WTC11 (cell line): ENCODE data around the gene TEAD1. TPM values are rescaled to one million over a fixed set of nuclear protein-coding genes. Genes with fewer than 3 reads are reported as not detected.

ENCODE experiments used
- ATAC-seq: fragments of 200-7000 bp; cut with Tn5 transposase; 2 replicates; pipeline ENCODE4 v1.10.0; 2021; ENCODE audit warnings: mild to moderate bottlenecking, moderate library complexity
- CTCF ChIA-PET: fragments of 300-600 bp; sonication (Branson Sonifier 250); formaldehyde crosslinking; loops from one replicate; lab custom pipeline; 2021; ENCODE audit warnings: antibody characterized with exemption; lab: Charles Lee
- POLR2A ChIA-PET: fragments of 350-600 bp; sonication (Branson Sonifier 250); formaldehyde crosslinking; loops from one replicate; lab custom pipeline; 2021; ENCODE audit warnings: antibody characterized with exemption; lab: Charles Lee
- DNase-seq: peaks from one replicate; pipeline ENCODE4 v3.0.0; 2021; ENCODE audit warnings: low spot score
- H3K27ac Mint-ChIP-seq: 2 replicates; pipeline ENCODE4 v1.8.0; 2021; ENCODE audit warnings: mixed read lengths
- H3K27me3 Mint-ChIP-seq: 2 replicates; pipeline ENCODE4 v1.8.0; 2021; ENCODE audit warnings: low read depth, mild to moderate bottlenecking, moderate library complexity, mixed read lengths
- H3K36me3 Mint-ChIP-seq: 2 replicates; pipeline ENCODE4 v1.8.0; 2021; ENCODE audit warnings: mixed read lengths
- H3K4me1 Mint-ChIP-seq: 2 replicates; pipeline ENCODE4 v1.8.0; 2022; ENCODE audit warnings: mixed read lengths
- H3K4me3 Mint-ChIP-seq: 2 replicates; pipeline ENCODE4 v1.8.0; 2021; ENCODE audit warnings: mild to moderate bottlenecking, moderate library complexity, mixed read lengths
- H3K9me3 Mint-ChIP-seq: 2 replicates; pipeline ENCODE4 v1.8.0; 2021; ENCODE audit warnings: mixed read lengths
- CREB1 ChIP-seq: sonication (generic); formaldehyde crosslinking; IDR thresholded peaks from 2 replicates; pipeline ENCODE4 v1.8.0; 2023; ENCODE audit warnings: mild to moderate bottlenecking, missing genetic modification reagents
- EMX1 ChIP-seq: fragments of 250-450 bp; sonication (Bioruptor Pico); IDR thresholded peaks from 2 replicates; pipeline ENCODE4 v1.8.0; 2021; ENCODE audit warnings: mild to moderate bottlenecking
- HMGA2 ChIP-seq: fragments of 250-450 bp; sonication (Bioruptor Pico); IDR thresholded peaks from 2 replicates; pipeline ENCODE4 v1.4.0; 2021; ENCODE audit warnings: mild to moderate bottlenecking, moderate library complexity
- JAZF1 ChIP-seq: fragments of 250-450 bp; sonication (Bioruptor Pico); IDR thresholded peaks from 2 replicates; pipeline ENCODE4 v1.9.0; 2021; ENCODE audit warnings: moderate library complexity, mild to moderate bottlenecking, inconsistent platforms
- NFYB ChIP-seq: sonication (generic); formaldehyde crosslinking; conservative IDR thresholded peaks from 2 replicates; pipeline ENCODE4 v1.8.0; 2022; ENCODE audit warnings: low read depth, missing genetic modification reagents
- NR2C2 ChIP-seq: sonication (generic); formaldehyde crosslinking; IDR thresholded peaks from 2 replicates; pipeline ENCODE4 v1.8.0; 2022; ENCODE audit warnings: mild to moderate bottlenecking, missing genetic modification reagents
- RORB ChIP-seq: fragments of 250-450 bp; sonication (Bioruptor Pico); IDR thresholded peaks from 2 replicates; pipeline ENCODE4 v1.9.0; 2021; ENCODE audit warnings: mild to moderate bottlenecking
- TCF7 ChIP-seq: sonication (generic); formaldehyde crosslinking; IDR thresholded peaks from 2 replicates; pipeline ENCODE4 v1.8.0; 2022; ENCODE audit warnings: mild to moderate bottlenecking, low read depth, missing genetic modification reagents, moderate library complexity
- ZNF138 ChIP-seq: sonication (generic); formaldehyde crosslinking; conservative IDR thresholded peaks from 2 replicates; pipeline ENCODE4 v1.8.1; 2022; ENCODE audit warnings: mild to moderate bottlenecking, moderate library complexity, missing genetic modification reagents
- ZNF317 ChIP-seq: sonication (generic); formaldehyde crosslinking; IDR thresholded peaks from 2 replicates; pipeline ENCODE4 v1.8.1; 2023; ENCODE audit warnings: low read depth, mild to moderate bottlenecking, moderate library complexity, missing genetic modification reagents, borderline replicate concordance
- total RNA-seq: library from RNA; stranded (reverse); gene quantifications from 3 replicates; pipeline ENCODE4 v1.2.3, GENCODE V29; 2021
- TF ChIP-seq, protein P1 (sequence below): sonication (generic); formaldehyde crosslinking; IDR thresholded peaks from 2 replicates; pipeline ENCODE4 v1.8.0; 2022; ENCODE audit warnings: missing genetic modification reagents
- TF ChIP-seq, protein P2 (sequence below): sonication (generic); formaldehyde crosslinking; IDR thresholded peaks from 2 replicates; pipeline ENCODE4 v1.8.1; 2022; ENCODE audit warnings: missing genetic modification reagents, borderline replicate concordance
- TF ChIP-seq, protein P3 (sequence below): sonication (generic); formaldehyde crosslinking; IDR thresholded peaks from 2 replicates; pipeline ENCODE4 v1.8.0; 2022; ENCODE audit warnings: mild to moderate bottlenecking, missing genetic modification reagents
- TF ChIP-seq, protein P4 (sequence below): sonication (generic); formaldehyde crosslinking; IDR thresholded peaks from 2 replicates; pipeline ENCODE4 v1.8.1; 2023; ENCODE audit warnings: mild to moderate bottlenecking, missing genetic modification reagents, moderate library complexity
- TF ChIP-seq, protein P5 (sequence below): sonication (generic); formaldehyde crosslinking; IDR thresholded peaks from 2 replicates; pipeline ENCODE4 v1.8.1; 2022; ENCODE audit warnings: low read depth, missing genetic modification reagents, borderline replicate concordance
- TF ChIP-seq, protein P6 (sequence below): sonication (generic); formaldehyde crosslinking; IDR thresholded peaks from 2 replicates; pipeline ENCODE4 v1.8.1; 2022; ENCODE audit warnings: mild to moderate bottlenecking, missing genetic modification reagents, moderate library complexity, borderline replicate concordance
- TF ChIP-seq, protein P7 (sequence below): sonication (generic); formaldehyde crosslinking; IDR thresholded peaks from 2 replicates; pipeline ENCODE4 v1.8.1; 2023; ENCODE audit warnings: mild to moderate bottlenecking, missing genetic modification reagents

TEAD1 gene
- total RNA-seq, 1 experiment from 2014 or later, result 79.9 TPM

DNA sequence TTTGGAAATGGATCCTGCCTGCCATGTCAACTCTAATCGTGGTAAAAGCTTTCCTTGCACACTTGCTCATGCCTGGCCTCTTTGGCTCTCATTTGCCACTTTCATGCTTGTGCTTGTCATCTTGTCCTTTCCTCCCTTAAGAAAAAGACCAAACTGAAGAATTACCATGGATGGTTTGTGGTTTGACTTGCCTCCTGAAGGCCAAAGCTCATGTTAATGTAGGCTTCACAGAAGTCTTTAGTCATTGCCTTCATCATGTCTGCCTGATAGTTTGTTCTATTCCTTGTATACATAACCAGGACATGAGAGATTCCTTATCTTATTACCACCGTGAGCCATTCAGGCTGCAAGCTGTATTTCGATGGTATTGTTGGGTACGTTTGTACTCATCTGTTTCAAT lies 17.3 kb downstream of the TEAD1 start:
- H3K27ac Mint-ChIP-seq, result no peak overlapping the region
- POLR2A ChIA-PET, result no interaction called here
- H3K4me3 Mint-ChIP-seq, result no peak overlapping the region

More for the DNA sequence above, 17.3 kb downstream of the TEAD1 start:
- CTCF ChIA-PET, result interaction anchor here (1.1 to 2.5 kb wide), 3 partner anchors 197 to 360 kb away, joined by 3 to 7 read pairs (median 4); no protein-coding TSS in a partner anchor
- ATAC-seq (no peak), DNase-seq (no peak)
- H3K36me3 Mint-ChIP-seq, result no peaks in the 10 kb centered on the region
- peaks cover 96% of the 10 kb centered on the region for H3K4me1 Mint-ChIP-seq
- no peak for TF ChIP-seq ZNF138 (CRISPR knock-in tag)
- no peak for TF ChIP-seq TCF7 (CRISPR knock-in tag)
- TF ChIP-seq NFYB (CRISPR knock-in tag), result no peak
- TF ChIP-seq CREB1 (CRISPR knock-in tag), result no peak
- no peak for TF ChIP-seq NR2C2 (CRISPR knock-in tag)
- TF ChIP-seq, protein P1, sequence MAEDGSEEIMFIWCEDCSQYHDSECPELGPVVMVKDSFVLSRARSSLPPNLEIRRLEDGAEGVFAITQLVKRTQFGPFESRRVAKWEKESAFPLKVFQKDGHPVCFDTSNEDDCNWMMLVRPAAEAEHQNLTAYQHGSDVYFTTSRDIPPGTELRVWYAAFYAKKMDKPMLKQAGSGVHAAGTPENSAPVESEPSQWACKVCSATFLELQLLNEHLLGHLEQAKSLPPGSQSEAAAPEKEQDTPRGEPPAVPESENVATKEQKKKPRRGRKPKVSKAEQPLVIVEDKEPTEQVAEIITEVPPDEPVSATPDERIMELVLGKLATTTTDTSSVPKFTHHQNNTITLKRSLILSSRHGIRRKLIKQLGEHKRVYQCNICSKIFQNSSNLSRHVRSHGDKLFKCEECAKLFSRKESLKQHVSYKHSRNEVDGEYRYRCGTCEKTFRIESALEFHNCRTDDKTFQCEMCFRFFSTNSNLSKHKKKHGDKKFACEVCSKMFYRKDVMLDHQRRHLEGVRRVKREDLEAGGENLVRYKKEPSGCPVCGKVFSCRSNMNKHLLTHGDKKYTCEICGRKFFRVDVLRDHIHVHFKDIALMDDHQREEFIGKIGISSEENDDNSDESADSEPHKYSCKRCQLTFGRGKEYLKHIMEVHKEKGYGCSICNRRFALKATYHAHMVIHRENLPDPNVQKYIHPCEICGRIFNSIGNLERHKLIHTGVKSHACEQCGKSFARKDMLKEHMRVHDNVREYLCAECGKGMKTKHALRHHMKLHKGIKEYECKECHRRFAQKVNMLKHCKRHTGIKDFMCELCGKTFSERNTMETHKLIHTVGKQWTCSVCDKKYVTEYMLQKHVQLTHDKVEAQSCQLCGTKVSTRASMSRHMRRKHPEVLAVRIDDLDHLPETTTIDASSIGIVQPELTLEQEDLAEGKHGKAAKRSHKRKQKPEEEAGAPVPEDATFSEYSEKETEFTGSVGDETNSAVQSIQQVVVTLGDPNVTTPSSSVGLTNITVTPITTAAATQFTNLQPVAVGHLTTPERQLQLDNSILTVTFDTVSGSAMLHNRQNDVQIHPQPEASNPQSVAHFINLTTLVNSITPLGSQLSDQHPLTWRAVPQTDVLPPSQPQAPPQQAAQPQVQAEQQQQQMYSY (CRISPR knock-in tag), result no peak
- TF ChIP-seq ZNF317 (CRISPR knock-in tag), result no peak
- no peak for TF ChIP-seq EMX1 (CRISPR knock-in tag)
- TF ChIP-seq RORB, result no peak
- TF ChIP-seq JAZF1, result no peak
- TF ChIP-seq, protein P2, sequence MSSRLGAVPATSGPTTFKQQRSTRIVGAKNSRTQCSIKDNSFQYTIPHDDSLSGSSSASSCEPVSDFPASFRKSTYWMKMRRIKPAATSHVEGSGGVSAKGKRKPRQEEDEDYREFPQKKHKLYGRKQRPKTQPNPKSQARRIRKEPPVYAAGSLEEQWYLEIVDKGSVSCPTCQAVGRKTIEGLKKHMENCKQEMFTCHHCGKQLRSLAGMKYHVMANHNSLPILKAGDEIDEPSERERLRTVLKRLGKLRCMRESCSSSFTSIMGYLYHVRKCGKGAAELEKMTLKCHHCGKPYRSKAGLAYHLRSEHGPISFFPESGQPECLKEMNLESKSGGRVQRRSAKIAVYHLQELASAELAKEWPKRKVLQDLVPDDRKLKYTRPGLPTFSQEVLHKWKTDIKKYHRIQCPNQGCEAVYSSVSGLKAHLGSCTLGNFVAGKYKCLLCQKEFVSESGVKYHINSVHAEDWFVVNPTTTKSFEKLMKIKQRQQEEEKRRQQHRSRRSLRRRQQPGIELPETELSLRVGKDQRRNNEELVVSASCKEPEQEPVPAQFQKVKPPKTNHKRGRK, result no peak
- TF ChIP-seq, protein P3, sequence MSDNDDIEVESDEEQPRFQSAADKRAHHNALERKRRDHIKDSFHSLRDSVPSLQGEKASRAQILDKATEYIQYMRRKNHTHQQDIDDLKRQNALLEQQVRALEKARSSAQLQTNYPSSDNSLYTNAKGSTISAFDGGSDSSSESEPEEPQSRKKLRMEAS (CRISPR knock-in tag), result no peak
- TF ChIP-seq, protein P4, sequence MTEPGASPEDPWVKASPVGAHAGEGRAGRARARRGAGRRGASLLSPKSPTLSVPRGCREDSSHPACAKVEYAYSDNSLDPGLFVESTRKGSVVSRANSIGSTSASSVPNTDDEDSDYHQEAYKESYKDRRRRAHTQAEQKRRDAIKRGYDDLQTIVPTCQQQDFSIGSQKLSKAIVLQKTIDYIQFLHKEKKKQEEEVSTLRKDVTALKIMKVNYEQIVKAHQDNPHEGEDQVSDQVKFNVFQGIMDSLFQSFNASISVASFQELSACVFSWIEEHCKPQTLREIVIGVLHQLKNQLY, result no peak
- TF ChIP-seq, protein P5, sequence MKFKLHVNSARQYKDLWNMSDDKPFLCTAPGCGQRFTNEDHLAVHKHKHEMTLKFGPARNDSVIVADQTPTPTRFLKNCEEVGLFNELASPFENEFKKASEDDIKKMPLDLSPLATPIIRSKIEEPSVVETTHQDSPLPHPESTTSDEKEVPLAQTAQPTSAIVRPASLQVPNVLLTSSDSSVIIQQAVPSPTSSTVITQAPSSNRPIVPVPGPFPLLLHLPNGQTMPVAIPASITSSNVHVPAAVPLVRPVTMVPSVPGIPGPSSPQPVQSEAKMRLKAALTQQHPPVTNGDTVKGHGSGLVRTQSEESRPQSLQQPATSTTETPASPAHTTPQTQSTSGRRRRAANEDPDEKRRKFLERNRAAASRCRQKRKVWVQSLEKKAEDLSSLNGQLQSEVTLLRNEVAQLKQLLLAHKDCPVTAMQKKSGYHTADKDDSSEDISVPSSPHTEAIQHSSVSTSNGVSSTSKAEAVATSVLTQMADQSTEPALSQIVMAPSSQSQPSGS (CRISPR knock-in tag), result no peak
- TF ChIP-seq, protein P6, sequence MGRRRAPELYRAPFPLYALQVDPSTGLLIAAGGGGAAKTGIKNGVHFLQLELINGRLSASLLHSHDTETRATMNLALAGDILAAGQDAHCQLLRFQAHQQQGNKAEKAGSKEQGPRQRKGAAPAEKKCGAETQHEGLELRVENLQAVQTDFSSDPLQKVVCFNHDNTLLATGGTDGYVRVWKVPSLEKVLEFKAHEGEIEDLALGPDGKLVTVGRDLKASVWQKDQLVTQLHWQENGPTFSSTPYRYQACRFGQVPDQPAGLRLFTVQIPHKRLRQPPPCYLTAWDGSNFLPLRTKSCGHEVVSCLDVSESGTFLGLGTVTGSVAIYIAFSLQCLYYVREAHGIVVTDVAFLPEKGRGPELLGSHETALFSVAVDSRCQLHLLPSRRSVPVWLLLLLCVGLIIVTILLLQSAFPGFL (CRISPR knock-in tag), result no peak
- TF ChIP-seq, protein P7, sequence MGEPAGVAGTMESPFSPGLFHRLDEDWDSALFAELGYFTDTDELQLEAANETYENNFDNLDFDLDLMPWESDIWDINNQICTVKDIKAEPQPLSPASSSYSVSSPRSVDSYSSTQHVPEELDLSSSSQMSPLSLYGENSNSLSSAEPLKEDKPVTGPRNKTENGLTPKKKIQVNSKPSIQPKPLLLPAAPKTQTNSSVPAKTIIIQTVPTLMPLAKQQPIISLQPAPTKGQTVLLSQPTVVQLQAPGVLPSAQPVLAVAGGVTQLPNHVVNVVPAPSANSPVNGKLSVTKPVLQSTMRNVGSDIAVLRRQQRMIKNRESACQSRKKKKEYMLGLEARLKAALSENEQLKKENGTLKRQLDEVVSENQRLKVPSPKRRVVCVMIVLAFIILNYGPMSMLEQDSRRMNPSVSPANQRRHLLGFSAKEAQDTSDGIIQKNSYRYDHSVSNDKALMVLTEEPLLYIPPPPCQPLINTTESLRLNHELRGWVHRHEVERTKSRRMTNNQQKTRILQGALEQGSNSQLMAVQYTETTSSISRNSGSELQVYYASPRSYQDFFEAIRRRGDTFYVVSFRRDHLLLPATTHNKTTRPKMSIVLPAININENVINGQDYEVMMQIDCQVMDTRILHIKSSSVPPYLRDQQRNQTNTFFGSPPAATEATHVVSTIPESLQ (CRISPR knock-in tag), result no peak
- TF ChIP-seq HMGA2 (CRISPR knock-in tag), result no peak
- TF ChIP-seq, all 79 proteins: peak for 0
- H3K27me3 Mint-ChIP-seq, result peaks cover 14% of the 10 kb centered on the region
- H3K9me3 Mint-ChIP-seq, result no peaks in the 10 kb centered on the region
